Hepatic stellate cell (primary cell): Measurements from ENCODE around the gene DOK5.

Experiments used
- DNase-seq: peaks from one replicate; pipeline ENCODE4 v3.0.0; 2011; ENCODE audit warnings: low spot score

DOK5 gene

GRCh38 chr20:54611708-54612412 is 136.5 kb downstream of the DOK5 start:
- DNase-seq = no peak

GRCh38 chr20:54618412-54618811 is 143.0 kb downstream of the DOK5 start:
- no peak for DNase-seq

GRCh38 chr20:54619181-54619580 is 143.8 kb downstream of the DOK5 start:
- no peak for DNase-seq

- no peak for DNase-seq
These were observed 144.3 kb downstream of the DOK5 start for GRCh38 chr20:54619682-54620081.

GRCh38 chr20:54620611-54621010 is 145.2 kb downstream of the DOK5 start:
- DNase-seq = no peak

GRCh38 chr20:54622333-54623295 is 147.2 kb downstream of the DOK5 start:
- DNase-seq = no peak

GRCh38 chr20:54623991-54624569 is 148.7 kb downstream of the DOK5 start:
- DNase-seq = no peak

GRCh38 chr20:54624706-54625390 is 149.5 kb downstream of the DOK5 start:
- DNase-seq = no peak

- DNase-seq = no peak
These were observed 150.1 kb downstream of the DOK5 start for GRCh38 chr20:54625497-54625896.

- no peak for DNase-seq
These were observed 150.7 kb downstream of the DOK5 start for GRCh38 chr20:54626126-54626525.

GRCh38 chr20:54629632-54630031 is 154.2 kb downstream of the DOK5 start:
- no peak for DNase-seq

- DNase-seq = no peak
These were observed 155.2 kb downstream of the DOK5 start for GRCh38 chr20:54630582-54630981.

- no peak for DNase-seq
These were observed 155.7 kb downstream of the DOK5 start for GRCh38 chr20:54631059-54631458.

GRCh38 chr20:54633374-54634355 is 158.3 kb downstream of the DOK5 start:
- no peak for DNase-seq

- no peak for DNase-seq
These were observed 161.2 kb downstream of the DOK5 start for GRCh38 chr20:54636575-54636974.

GRCh38 chr20:54639941-54640340 is 164.5 kb downstream of the DOK5 start:
- DNase-seq = no peak

- DNase-seq = no peak
These were observed 165.4 kb downstream of the DOK5 start for GRCh38 chr20:54640800-54641199.

GRCh38 chr20:54642864-54643667 is 167.7 kb downstream of the DOK5 start:
- no peak for DNase-seq

- DNase-seq = peak; percentile 40
These were observed 168.4 kb downstream of the DOK5 start for GRCh38 chr20:54643761-54644160.
